MM.1S (cell line): ENCODE data around the gene DNPH1.

Source experiments
- DNase-seq: peaks from one replicate; pipeline ENCODE4 v3.0.0-alpha.2; 2015
- H2AFZ ChIP-seq: fragments of 300-600 bp; sonication (generic); 2 replicates; pipeline ENCODE4 v1.6.0; 2016; ENCODE audit warnings: antibody characterized with exemption, low read length
- H3F3A ChIP-seq: fragments of 300-600 bp; sonication (generic); 2 replicates; pipeline ENCODE4 v1.6.1; 2016; ENCODE audit warnings: mild to moderate bottlenecking, antibody characterized with exemption, low read length, moderate library complexity, mixed read lengths; ENCODE audit not compliant: insufficient read depth
- H3K27ac ChIP-seq: fragments of 300-600 bp; sonication (generic); 2 replicates; pipeline ENCODE4 v1.5.1; 2016; ENCODE audit warnings: mild to moderate bottlenecking, low read length
- H3K27me3 ChIP-seq: fragments of 300-600 bp; sonication (generic); replicated peaks from 2 replicates; pipeline ENCODE4 v1.6.0; 2016; ENCODE audit warnings: low read length; ENCODE audit not compliant: insufficient read depth
- H3K36me3 ChIP-seq: fragments of 300-600 bp; sonication (generic); replicated peaks from 2 replicates; pipeline ENCODE4 v1.6.1; 2016; ENCODE audit warnings: mild to moderate bottlenecking, low read length, mixed read lengths; ENCODE audit not compliant: insufficient read depth
- H3K4me1 ChIP-seq: fragments of 300-600 bp; sonication (generic); 2 replicates; pipeline ENCODE4 v1.6.1; 2016; ENCODE audit warnings: low read length, mixed read lengths
- H3K4me2 ChIP-seq: fragments of 300-600 bp; sonication (generic); 2 replicates; pipeline ENCODE4 v1.6.0; 2016; ENCODE audit warnings: low read depth, low read length
- H3K4me3 ChIP-seq: fragments of 300-600 bp; sonication (generic); 2 replicates; pipeline ENCODE4 v1.5.1; 2016; ENCODE audit warnings: low read length, mixed read lengths
- H3K79me2 ChIP-seq: fragments of 300-600 bp; sonication (generic); 2 replicates; pipeline ENCODE4 v1.6.1; 2016; ENCODE audit warnings: mixed run types, low read length, mixed read lengths
- H3K9ac ChIP-seq: fragments of 300-600 bp; sonication (generic); 2 replicates; pipeline ENCODE4 v1.6.1; 2016; ENCODE audit warnings: low read length, mixed read lengths
- H3K9me2 ChIP-seq: fragments of 300-600 bp; sonication (generic); replicated peaks from 2 replicates; pipeline ENCODE4 v1.6.1; 2016; ENCODE audit warnings: mild to moderate bottlenecking, low read length, mixed read lengths; ENCODE audit not compliant: insufficient read depth
- H3K9me3 ChIP-seq: fragments of 300-600 bp; sonication (generic); replicated peaks from 2 replicates; pipeline ENCODE4 v1.6.1; 2016; ENCODE audit warnings: mild to moderate bottlenecking, low read length, mixed read lengths; ENCODE audit not compliant: insufficient read depth
- H4K20me1 ChIP-seq: fragments of 300-600 bp; sonication (generic); 2 replicates; pipeline ENCODE4 v1.6.1; 2016; ENCODE audit warnings: mild to moderate bottlenecking, low read length, moderate library complexity, mixed read lengths; ENCODE audit not compliant: insufficient read depth
- EZH2 ChIP-seq: fragments of 300-600 bp; sonication (generic); optimal IDR thresholded peaks from 2 replicates; pipeline ENCODE3; 2017; ENCODE audit warnings: low read depth, mild to moderate bottlenecking, antibody characterized with exemption, low read length, mixed read lengths
- EZH2phosphoT487 ChIP-seq: fragments of 300-600 bp; sonication (generic); IDR thresholded peaks from 2 replicates; pipeline ENCODE4 v1.6.1; 2018; ENCODE audit warnings: antibody characterized with exemption, low read length
- TF ChIP-seq, protein P1 (sequence below): fragments of 300-600 bp; sonication (generic); IDR thresholded peaks from 2 replicates; pipeline ENCODE4 v1.5.1; 2016; ENCODE audit warnings: antibody characterized with exemption, low read length, mixed read lengths

The DNPH1 gene

DNA sequence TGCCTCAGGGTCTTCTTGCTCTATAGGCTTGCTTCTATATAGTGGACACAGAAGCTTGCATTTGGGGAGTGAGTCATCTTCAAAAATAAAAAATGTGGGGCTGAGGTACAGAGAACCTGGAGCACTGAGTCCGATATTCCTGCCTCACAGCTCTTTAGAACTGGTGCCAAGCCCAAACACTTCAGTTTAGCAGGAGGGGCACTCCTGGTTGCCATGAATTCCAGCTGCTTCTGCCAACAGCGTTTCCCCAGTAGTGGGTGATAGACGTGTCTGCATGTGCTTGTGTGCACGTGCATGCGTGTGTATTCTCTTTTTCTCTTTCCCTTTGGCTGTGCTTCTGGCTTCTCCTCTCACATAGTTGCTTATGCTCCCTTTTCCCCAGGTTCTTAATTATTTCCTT, 11.9 kb downstream of the DNPH1 start:
- Histone ChIP-seq H3K9me2 (no peaks in the 10 kb centered on the region), H3K4me2 (no peak overlapping the region), H4K20me1 (no peaks in the 10 kb centered on the region), H3K4me3 (no peak overlapping the region), H3K27me3 (no peaks in the 10 kb centered on the region), H3K9ac (no peak overlapping the region), H3K9me3 (no peaks in the 10 kb centered on the region), H3F3A (no peaks in the 10 kb centered on the region), H3K4me1 (no peaks in the 10 kb centered on the region), H3K79me2 (no peaks in the 10 kb centered on the region), H3K27ac (no peak overlapping the region), H3K36me3 (no peaks in the 10 kb centered on the region), H2AFZ (no peak overlapping the region)
- TF ChIP-seq, protein P1, sequence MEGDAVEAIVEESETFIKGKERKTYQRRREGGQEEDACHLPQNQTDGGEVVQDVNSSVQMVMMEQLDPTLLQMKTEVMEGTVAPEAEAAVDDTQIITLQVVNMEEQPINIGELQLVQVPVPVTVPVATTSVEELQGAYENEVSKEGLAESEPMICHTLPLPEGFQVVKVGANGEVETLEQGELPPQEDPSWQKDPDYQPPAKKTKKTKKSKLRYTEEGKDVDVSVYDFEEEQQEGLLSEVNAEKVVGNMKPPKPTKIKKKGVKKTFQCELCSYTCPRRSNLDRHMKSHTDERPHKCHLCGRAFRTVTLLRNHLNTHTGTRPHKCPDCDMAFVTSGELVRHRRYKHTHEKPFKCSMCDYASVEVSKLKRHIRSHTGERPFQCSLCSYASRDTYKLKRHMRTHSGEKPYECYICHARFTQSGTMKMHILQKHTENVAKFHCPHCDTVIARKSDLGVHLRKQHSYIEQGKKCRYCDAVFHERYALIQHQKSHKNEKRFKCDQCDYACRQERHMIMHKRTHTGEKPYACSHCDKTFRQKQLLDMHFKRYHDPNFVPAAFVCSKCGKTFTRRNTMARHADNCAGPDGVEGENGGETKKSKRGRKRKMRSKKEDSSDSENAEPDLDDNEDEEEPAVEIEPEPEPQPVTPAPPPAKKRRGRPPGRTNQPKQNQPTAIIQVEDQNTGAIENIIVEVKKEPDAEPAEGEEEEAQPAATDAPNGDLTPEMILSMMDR, result no peak
- TF ChIP-seq EZH2 (no peak), EZH2phosphoT487 (no peak)
- DNase-seq, result no peak

DNA sequence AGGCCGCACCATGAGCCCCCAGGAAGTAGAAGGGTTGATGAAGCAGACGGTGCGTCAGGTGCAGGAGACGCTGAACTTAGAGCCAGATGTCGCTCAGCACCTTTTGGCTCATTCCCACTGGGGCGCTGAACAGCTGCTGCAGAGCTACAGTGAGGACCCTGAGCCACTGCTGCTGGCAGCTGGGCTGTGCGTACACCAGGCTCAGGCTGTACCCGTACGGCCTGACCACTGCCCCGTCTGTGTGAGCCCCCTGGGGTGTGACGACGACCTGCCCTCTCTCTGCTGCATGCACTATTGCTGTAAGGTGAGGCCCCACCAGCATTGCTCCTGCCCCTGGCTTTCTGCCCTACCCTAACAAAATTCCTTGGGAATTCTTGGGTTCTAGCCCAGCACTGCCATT, 13.1 kb downstream of the DNPH1 start:
- Histone ChIP-seq H4K20me1 (no peaks in the 10 kb centered on the region), H3K4me2 (no peak overlapping the region), H2AFZ (no peak overlapping the region), H3K79me2 (no peaks in the 10 kb centered on the region), H3K4me1 (no peaks in the 10 kb centered on the region), H3K27ac (no peak overlapping the region), H3K4me3 (no peak overlapping the region), H3K9me2 (no peaks in the 10 kb centered on the region), H3K9me3 (no peaks in the 10 kb centered on the region), H3K9ac (no peak overlapping the region), H3K36me3 (no peaks in the 10 kb centered on the region), H3F3A (no peaks in the 10 kb centered on the region), H3K27me3 (no peaks in the 10 kb centered on the region)
- DNase-seq, result no peak
- no peak for TF ChIP-seq EZH2
- TF ChIP-seq, protein P1, result no peak
- no peak for TF ChIP-seq EZH2phosphoT487

DNA sequence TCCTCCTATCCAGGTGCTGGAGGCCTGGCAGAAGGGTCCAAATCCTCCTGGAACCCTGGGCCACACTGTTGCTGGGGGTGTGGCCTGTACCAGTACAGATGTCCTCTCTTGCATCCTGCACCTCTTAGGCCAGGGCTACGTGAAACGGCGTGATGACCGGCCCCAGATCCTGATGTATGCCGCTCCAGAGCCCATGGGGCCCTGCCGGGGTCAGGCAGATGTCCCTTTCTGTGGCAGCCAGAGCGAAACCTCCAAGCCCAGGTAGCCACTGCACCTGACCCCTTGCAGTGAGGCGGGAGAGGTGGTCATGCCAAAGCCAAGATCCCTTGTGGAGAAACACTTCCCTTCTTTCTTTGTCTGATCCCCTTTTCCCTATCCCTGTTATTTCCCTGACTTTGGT, 14.2 kb downstream of the DNPH1 start:
- H3K9me3 ChIP-seq, result no peaks in the 10 kb centered on the region
- no peak overlapping the region for H2AFZ ChIP-seq
- H3K9me2 ChIP-seq, result no peaks in the 10 kb centered on the region
- H3K4me3 ChIP-seq, result no peak overlapping the region
- H3K4me1 ChIP-seq, result no peaks in the 10 kb centered on the region
- DNase-seq, result no peak
- H4K20me1 ChIP-seq, result no peaks in the 10 kb centered on the region
- no peaks in the 10 kb centered on the region for H3K79me2 ChIP-seq
- H3K4me2 ChIP-seq, result no peak overlapping the region
- no peak overlapping the region for H3K27ac ChIP-seq
- no peak overlapping the region for H3K9ac ChIP-seq
- H3F3A ChIP-seq, result no peaks in the 10 kb centered on the region
- H3K36me3 ChIP-seq, result no peaks in the 10 kb centered on the region
- TF ChIP-seq EZH2, result no peak
- TF ChIP-seq, protein P1, result no peak
- no peak for TF ChIP-seq EZH2phosphoT487
- H3K27me3 ChIP-seq, result no peaks in the 10 kb centered on the region
